ENCODE data around the gene SYNE1.

Gene SYNE1

GRCh38 chr6:152416652-152417051 lies 220.5 kb downstream of the SYNE1 start:
- no peak for DNase-seq

GRCh38 chr6:152404936-152405595 lies 232.1 kb downstream of the SYNE1 start:
- peak; percentile 73 for DNase-seq

- DNase-seq: no peak
Measured at GRCh38 chr6:152404086-152404857, 232.9 kb downstream of the SYNE1 start.

- no peak for DNase-seq
Measured at GRCh38 chr6:152402791-152403190, 234.4 kb downstream of the SYNE1 start.

- no peak for DNase-seq
Measured at GRCh38 chr6:152401978-152402377, 235.2 kb downstream of the SYNE1 start.

- no peak for DNase-seq
Measured at GRCh38 chr6:152399399-152399798, 237.8 kb downstream of the SYNE1 start.

GRCh38 chr6:152398993-152399392 lies 238.2 kb downstream of the SYNE1 start:
- DNase-seq: no peak

- no peak for DNase-seq
Measured at GRCh38 chr6:152398316-152398715, 238.8 kb downstream of the SYNE1 start.

GRCh38 chr6:152394303-152394702 lies 242.9 kb downstream of the SYNE1 start:
- no peak for DNase-seq

GRCh38 chr6:152391179-152391880 lies 245.8 kb downstream of the SYNE1 start:
- DNase-seq: no peak

- DNase-seq: no peak
Measured at GRCh38 chr6:152387091-152387490, 250.1 kb downstream of the SYNE1 start.

GRCh38 chr6:152386131-152386530 lies 251.0 kb downstream of the SYNE1 start:
- DNase-seq: no peak

GRCh38 chr6:152380993-152381898 lies 255.9 kb downstream of the SYNE1 start:
- peak; percentile 96 for DNase-seq

GRCh38 chr6:152380351-152380767 lies 256.8 kb downstream of the SYNE1 start:
- DNase-seq: no peak

- DNase-seq: no peak
Measured at GRCh38 chr6:152379423-152379822, 257.7 kb downstream of the SYNE1 start.

GRCh38 chr6:152378169-152378568 lies 259.0 kb downstream of the SYNE1 start:
- no peak for DNase-seq

- no peak for DNase-seq
Measured at GRCh38 chr6:152375197-152375596, 262.0 kb downstream of the SYNE1 start.

- DNase-seq: no peak
Measured at GRCh38 chr6:152372945-152373344, 264.2 kb downstream of the SYNE1 start.

GRCh38 chr6:152371775-152372174 lies 265.4 kb downstream of the SYNE1 start:
- no peak for DNase-seq

GRCh38 chr6:152368751-152369624 lies 268.2 kb downstream of the SYNE1 start:
- DNase-seq: no peak

GRCh38 chr6:152364866-152365265 lies 272.3 kb downstream of the SYNE1 start:
- DNase-seq: no peak

- DNase-seq: no peak
Measured at GRCh38 chr6:152360034-152360433, 277.1 kb downstream of the SYNE1 start.
